Measurements from ENCODE around the gene AGXT.
"Not testable (repeated sequence)": the region's sequence is repeated elsewhere in the genome, so short reads cannot be mapped to it uniquely, and the experiment has no call there.

The AGXT gene

GRCh38 chr2:240833724-240834285 lies 34.8 kb upstream of the AGXT start:
- in situ Hi-C loops (cut with MboI; ENCODE audit: low sequenced_read_pairs) = no loop called here
- Histone ChIP-seq H3K36me3 (replicated peaks) (no peaks in the 10 kb centered on the region), H3K9me3 (no peaks in the 10 kb centered on the region), H3K4me1 (no peaks in the 10 kb centered on the region), H3K27me3 (ENCODE audit: low read depth) (peaks cover 6% of the 10 kb centered on the region), H3K4me3 (no peak overlapping the region)
- DNase-seq (ENCODE audit: low spot score in 2 of 2) = no peak

GRCh38 chr2:240834377-240834975 lies 34.1 kb upstream of the AGXT start:
- H3K27me3 ChIP-seq (ENCODE audit: low read depth) = no peaks in the 10 kb centered on the region

GRCh38 chr2:240835528-240835927 lies 33.1 kb upstream of the AGXT start:
- Histone ChIP-seq H3K27me3 (ENCODE audit: low read depth) (no peaks in the 10 kb centered on the region), H3K36me3 (replicated peaks) (no peaks in the 10 kb centered on the region), H3K4me1 (no peaks in the 10 kb centered on the region), H3K4me3 (no peak overlapping the region), H3K9me3 (no peaks in the 10 kb centered on the region)
- in situ Hi-C loops (cut with MboI; ENCODE audit: low sequenced_read_pairs) = no loop called here
- no peak for DNase-seq (ENCODE audit: low spot score in 2 of 2)

More at GRCh38 chr2:240834377-240834975, 34.1 kb upstream of the AGXT start:
- H3K9me3 ChIP-seq = no peaks in the 10 kb centered on the region
- in situ Hi-C loops (cut with MboI; ENCODE audit: low sequenced_read_pairs) = no loop called here
- no peaks in the 10 kb centered on the region for H3K36me3 ChIP-seq (replicated peaks)
- DNase-seq (ENCODE audit: low spot score in 2 of 2) = no peak
- no peak overlapping the region for H3K4me3 ChIP-seq
- no peaks in the 10 kb centered on the region for H3K4me1 ChIP-seq

- no peak for DNase-seq (ENCODE audit: low spot score in 2 of 2)
- H3K4me3 ChIP-seq = no peak overlapping the region
- in situ Hi-C loops (cut with MboI; ENCODE audit: low sequenced_read_pairs) = no loop called here
- no peaks in the 10 kb centered on the region for H3K36me3 ChIP-seq (replicated peaks)
- H3K27me3 ChIP-seq (ENCODE audit: low read depth) = no peaks in the 10 kb centered on the region
- no peaks in the 10 kb centered on the region for H3K9me3 ChIP-seq
- H3K4me1 ChIP-seq = no peaks in the 10 kb centered on the region
Observed at GRCh38 chr2:240836781-240837467, 31.7 kb upstream of the AGXT start.

GRCh38 chr2:240837621-240838020 lies 31.0 kb upstream of the AGXT start:
- H3K4me1 ChIP-seq = no peaks in the 10 kb centered on the region
- H3K4me3 ChIP-seq = no peak overlapping the region
- H3K27me3 ChIP-seq (ENCODE audit: low read depth) = no peaks in the 10 kb centered on the region
- H3K36me3 ChIP-seq (replicated peaks) = no peaks in the 10 kb centered on the region
- in situ Hi-C loops (cut with MboI; ENCODE audit: low sequenced_read_pairs) = no loop called here
- H3K9me3 ChIP-seq = no peaks in the 10 kb centered on the region
- DNase-seq (ENCODE audit: low spot score in 2 of 2) = no peak

GRCh38 chr2:240839152-240840143 lies 29.2 kb upstream of the AGXT start:
- Histone ChIP-seq H3K36me3 (replicated peaks) (no peaks in the 10 kb centered on the region), H3K4me1 (peaks cover 9% of the 10 kb centered on the region), H3K4me3 (no peak overlapping the region), H3K27me3 (ENCODE audit: low read depth) (no peaks in the 10 kb centered on the region), H3K9me3 (peaks cover 1% of the 10 kb centered on the region)
- in situ Hi-C loops (cut with MboI; ENCODE audit: low sequenced_read_pairs) = no loop called here
- DNase-seq (ENCODE audit: low spot score in 2 of 2) = no peak

- H3K27me3 ChIP-seq (ENCODE audit: low read depth) = no peaks in the 10 kb centered on the region
- H3K36me3 ChIP-seq (replicated peaks) = no peaks in the 10 kb centered on the region
- peaks cover 11% of the 10 kb centered on the region for H3K9me3 ChIP-seq
- peak; percentile 55 to 81 for DNase-seq (ENCODE audit: low spot score in 2 of 2)
- no peak overlapping the region for H3K4me3 ChIP-seq
- peaks cover 9% of the 10 kb centered on the region for H3K4me1 ChIP-seq
- in situ Hi-C loops (cut with MboI; ENCODE audit: low sequenced_read_pairs) = no loop called here
Observed at GRCh38 chr2:240840435-240841060, 28.1 kb upstream of the AGXT start.

GRCh38 chr2:240846309-240846708 lies 22.3 kb upstream of the AGXT start:
- DNase-seq (ENCODE audit: low spot score in 2 of 2); in situ Hi-C loops (cut with MboI; ENCODE audit: low sequenced_read_pairs): not testable (repeated sequence)

GRCh38 chr2:240846873-240847595 lies 21.6 kb upstream of the AGXT start:
- Histone ChIP-seq H3K4me1 (peaks cover 25% of the 10 kb centered on the region), H3K4me3 (no peak overlapping the region), H3K27me3 (ENCODE audit: low read depth) (no peaks in the 10 kb centered on the region), H3K36me3 (replicated peaks) (no peaks in the 10 kb centered on the region), H3K9me3 (peaks cover 29% of the 10 kb centered on the region)
- in situ Hi-C loops (cut with MboI; ENCODE audit: low sequenced_read_pairs) = no loop called here
- peak; percentile 61 to 91 for DNase-seq (ENCODE audit: low spot score in 2 of 2)

More at GRCh38 chr2:240846309-240846708, 22.3 kb upstream of the AGXT start:
- H3K27me3 ChIP-seq (ENCODE audit: low read depth); H3K36me3 ChIP-seq (replicated peaks); H3K4me3 ChIP-seq: not testable (repeated sequence)
- Histone ChIP-seq H3K4me1 (peaks cover 25% of the 10 kb centered on the region), H3K9me3 (peaks cover 29% of the 10 kb centered on the region)

GRCh38 chr2:240847817-240848216 lies 20.8 kb upstream of the AGXT start:
- Histone ChIP-seq H3K4me3 (no peak overlapping the region), H3K36me3 (replicated peaks) (no peaks in the 10 kb centered on the region), H3K4me1 (peaks cover 25% of the 10 kb centered on the region), H3K9me3 (peaks cover 29% of the 10 kb centered on the region), H3K27me3 (ENCODE audit: low read depth) (no peaks in the 10 kb centered on the region)
- in situ Hi-C loops (cut with MboI; ENCODE audit: low sequenced_read_pairs) = no loop called here
- no peak for DNase-seq (ENCODE audit: low spot score in 2 of 2)

GRCh38 chr2:240848900-240849680 lies 19.5 kb upstream of the AGXT start:
- Histone ChIP-seq H3K36me3 (replicated peaks) (no peaks in the 10 kb centered on the region), H3K27me3 (ENCODE audit: low read depth) (no peaks in the 10 kb centered on the region), H3K4me3 (no peak overlapping the region), H3K9me3 (peaks cover 29% of the 10 kb centered on the region), H3K4me1 (peaks cover 18% of the 10 kb centered on the region)
- DNase-seq (ENCODE audit: low spot score in 2 of 2) = peak; percentile 17 to 43
- in situ Hi-C loops (cut with MboI; ENCODE audit: low sequenced_read_pairs) = no loop called here

GRCh38 chr2:240850026-240850425 lies 18.6 kb upstream of the AGXT start:
- Histone ChIP-seq H3K36me3 (replicated peaks) (no peaks in the 10 kb centered on the region), H3K4me1 (peaks cover 16% of the 10 kb centered on the region), H3K9me3 (peaks cover 22% of the 10 kb centered on the region), H3K4me3 (no peak overlapping the region), H3K27me3 (ENCODE audit: low read depth) (no peaks in the 10 kb centered on the region)
- no peak for DNase-seq (ENCODE audit: low spot score in 2 of 2)
- in situ Hi-C loops (cut with MboI; ENCODE audit: low sequenced_read_pairs) = loop anchor here (25.0 kb wide), 1 partner anchor 812 kb away; no protein-coding TSS in a partner anchor

All from HAP-1 (cell line).